GM23338 (cell line): ENCODE measurements around the gene C1QTNF5.

ENCODE experiments used
- CREB1 ChIP-seq: fragments of 250-450 bp; sonication (Bioruptor Pico); IDR thresholded peaks from 2 replicates; pipeline ENCODE4 v1.5.0; 2020; ENCODE audit warnings: low read depth, mild to moderate bottlenecking, moderate library complexity
- EZH2phosphoT487 ChIP-seq: fragments of 200-600 bp; sonication (generic); IDR thresholded peaks from one replicate; pipeline ENCODE4 v1.8.1; 2018; ENCODE audit warnings: antibody characterized with exemption; ENCODE audit not compliant: unreplicated experiment
- POLR2AphosphoS5 ChIP-seq: IDR thresholded peaks from 2 replicates; pipeline ENCODE4 v1.6.1; 2016; ENCODE audit warnings: antibody characterized with exemption, low read depth
- TF ChIP-seq, protein P1 (sequence below), 2 experiments: fragments of 200-600 bp in 1 of 2; sonication (generic) in 1 of 2; conservative IDR thresholded peaks; 2 replicates each; pipeline versions ENCODE4 v1.5.1 to v1.6.1; 2016 to 2017; ENCODE audit warnings: antibody characterized with exemption in 2 of 2, low read depth in 2 of 2, mild to moderate bottlenecking in 2 of 2, moderate library complexity in 1 of 2
- TF ChIP-seq, protein P2 (sequence below): IDR thresholded peaks from one replicate; pipeline ENCODE4 v1.6.1; 2018; ENCODE audit warnings: antibody characterized with exemption; ENCODE audit not compliant: unreplicated experiment

DNA sequence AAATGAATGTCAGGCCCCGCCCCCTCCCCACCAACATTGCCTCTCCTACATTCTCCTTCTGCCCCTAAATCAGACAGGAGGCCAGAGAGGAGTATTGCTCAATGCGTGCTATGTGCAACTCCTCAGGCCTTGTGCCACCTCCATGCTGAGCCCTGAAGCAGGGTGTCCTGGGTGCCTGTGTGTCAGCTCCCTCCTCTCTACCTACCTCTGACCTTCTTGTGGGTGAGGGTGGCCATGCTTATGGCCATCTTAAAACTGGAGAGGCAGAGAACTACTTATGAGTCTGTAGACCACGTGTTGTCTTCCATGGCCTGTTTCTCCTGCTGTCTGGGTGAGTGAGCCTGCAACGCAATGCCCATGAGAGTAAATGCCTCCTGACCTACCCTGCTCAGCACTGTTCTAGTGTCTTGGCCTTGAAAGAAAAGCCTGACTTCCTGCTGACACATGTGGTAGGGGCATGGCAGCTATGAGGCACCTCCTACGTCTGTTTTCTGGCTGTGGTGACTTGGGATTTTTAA is 34.3 kb downstream of the C1QTNF5 start:
- TF ChIP-seq POLR2AphosphoS5 (no peak), CREB1 (CRISPR knock-in tag) (no peak), EZH2phosphoT487 (no peak)
- TF ChIP-seq, protein P1, sequence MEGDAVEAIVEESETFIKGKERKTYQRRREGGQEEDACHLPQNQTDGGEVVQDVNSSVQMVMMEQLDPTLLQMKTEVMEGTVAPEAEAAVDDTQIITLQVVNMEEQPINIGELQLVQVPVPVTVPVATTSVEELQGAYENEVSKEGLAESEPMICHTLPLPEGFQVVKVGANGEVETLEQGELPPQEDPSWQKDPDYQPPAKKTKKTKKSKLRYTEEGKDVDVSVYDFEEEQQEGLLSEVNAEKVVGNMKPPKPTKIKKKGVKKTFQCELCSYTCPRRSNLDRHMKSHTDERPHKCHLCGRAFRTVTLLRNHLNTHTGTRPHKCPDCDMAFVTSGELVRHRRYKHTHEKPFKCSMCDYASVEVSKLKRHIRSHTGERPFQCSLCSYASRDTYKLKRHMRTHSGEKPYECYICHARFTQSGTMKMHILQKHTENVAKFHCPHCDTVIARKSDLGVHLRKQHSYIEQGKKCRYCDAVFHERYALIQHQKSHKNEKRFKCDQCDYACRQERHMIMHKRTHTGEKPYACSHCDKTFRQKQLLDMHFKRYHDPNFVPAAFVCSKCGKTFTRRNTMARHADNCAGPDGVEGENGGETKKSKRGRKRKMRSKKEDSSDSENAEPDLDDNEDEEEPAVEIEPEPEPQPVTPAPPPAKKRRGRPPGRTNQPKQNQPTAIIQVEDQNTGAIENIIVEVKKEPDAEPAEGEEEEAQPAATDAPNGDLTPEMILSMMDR (conservative IDR thresholded peaks at IDR 0.05; ENCODE audit: low read depth in 2 of 2): no peak
- TF ChIP-seq, protein P2, sequence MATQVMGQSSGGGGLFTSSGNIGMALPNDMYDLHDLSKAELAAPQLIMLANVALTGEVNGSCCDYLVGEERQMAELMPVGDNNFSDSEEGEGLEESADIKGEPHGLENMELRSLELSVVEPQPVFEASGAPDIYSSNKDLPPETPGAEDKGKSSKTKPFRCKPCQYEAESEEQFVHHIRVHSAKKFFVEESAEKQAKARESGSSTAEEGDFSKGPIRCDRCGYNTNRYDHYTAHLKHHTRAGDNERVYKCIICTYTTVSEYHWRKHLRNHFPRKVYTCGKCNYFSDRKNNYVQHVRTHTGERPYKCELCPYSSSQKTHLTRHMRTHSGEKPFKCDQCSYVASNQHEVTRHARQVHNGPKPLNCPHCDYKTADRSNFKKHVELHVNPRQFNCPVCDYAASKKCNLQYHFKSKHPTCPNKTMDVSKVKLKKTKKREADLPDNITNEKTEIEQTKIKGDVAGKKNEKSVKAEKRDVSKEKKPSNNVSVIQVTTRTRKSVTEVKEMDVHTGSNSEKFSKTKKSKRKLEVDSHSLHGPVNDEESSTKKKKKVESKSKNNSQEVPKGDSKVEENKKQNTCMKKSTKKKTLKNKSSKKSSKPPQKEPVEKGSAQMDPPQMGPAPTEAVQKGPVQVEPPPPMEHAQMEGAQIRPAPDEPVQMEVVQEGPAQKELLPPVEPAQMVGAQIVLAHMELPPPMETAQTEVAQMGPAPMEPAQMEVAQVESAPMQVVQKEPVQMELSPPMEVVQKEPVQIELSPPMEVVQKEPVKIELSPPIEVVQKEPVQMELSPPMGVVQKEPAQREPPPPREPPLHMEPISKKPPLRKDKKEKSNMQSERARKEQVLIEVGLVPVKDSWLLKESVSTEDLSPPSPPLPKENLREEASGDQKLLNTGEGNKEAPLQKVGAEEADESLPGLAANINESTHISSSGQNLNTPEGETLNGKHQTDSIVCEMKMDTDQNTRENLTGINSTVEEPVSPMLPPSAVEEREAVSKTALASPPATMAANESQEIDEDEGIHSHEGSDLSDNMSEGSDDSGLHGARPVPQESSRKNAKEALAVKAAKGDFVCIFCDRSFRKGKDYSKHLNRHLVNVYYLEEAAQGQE: no peak
